Omental fat pad (tissue), 4 donors: ENCODE data around the gene SCYL2. TPM values are rescaled to one million over a fixed set of nuclear protein-coding genes. Genes with fewer than 3 reads are reported as not detected.

Source experiments
- ATAC-seq: fragments of 150-250 bp; one replicate; pipeline ENCODE4 v1.9.1; 2016; ENCODE audit warnings: mild to moderate bottlenecking, moderate library complexity; ENCODE audit not compliant: low FRiP score
- DNase-seq: peaks from one replicate; pipeline ENCODE4 v3.0.0-alpha.2; 2019; ENCODE audit warnings: low spot score
- small RNA-seq: library from RNA; depleted of rRNA; stranded (forward); fragments of <200 nt; gene quantifications from one replicate; pipeline ENCODE3, GENCODE V24; 2016
- total RNA-seq, 4 donors: library from RNA; depleted of rRNA; stranded (reverse); fragments of >200 nt; gene quantifications; one replicate each; pipeline ENCODE4 v1.1.0, GENCODE V29; 2016
- TF ChIP-seq, protein P1 (sequence below), 3 donors: fragments of 450-650 bp; IDR thresholded peaks; one replicate each; pipeline ENCODE4 v1.5.1; 2016 to 2017; ENCODE audit warnings: antibody characterized with exemption in 3 of 3, mild to moderate bottlenecking in 3 of 3, moderate library complexity in 2 of 3

SCYL2 gene
- total RNA-seq, 4 donors from 2014 or later = 30.1 to 42.6 (median 38.2) TPM

DNA sequence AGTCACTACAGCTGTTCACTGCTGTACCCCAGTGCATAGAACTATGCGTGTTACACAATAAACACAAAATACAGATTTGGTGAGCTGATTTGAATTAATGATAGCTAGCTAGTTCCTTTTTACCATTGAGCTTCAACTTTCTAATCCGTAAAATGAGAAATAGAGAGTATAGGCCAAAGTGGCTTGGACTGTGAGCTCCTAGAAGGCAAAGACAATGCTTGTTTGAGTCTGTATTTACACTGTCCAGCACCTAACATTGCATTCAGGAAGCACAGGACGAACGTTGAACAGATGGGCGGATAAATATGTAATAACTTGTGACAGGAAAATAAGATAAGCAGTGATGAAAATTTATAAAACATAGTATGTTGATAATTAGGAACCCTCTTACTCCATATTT, 121.4 kb downstream of the SCYL2 start:
- ATAC-seq (no peak), DNase-seq (no peak)
- TF ChIP-seq, protein P1, sequence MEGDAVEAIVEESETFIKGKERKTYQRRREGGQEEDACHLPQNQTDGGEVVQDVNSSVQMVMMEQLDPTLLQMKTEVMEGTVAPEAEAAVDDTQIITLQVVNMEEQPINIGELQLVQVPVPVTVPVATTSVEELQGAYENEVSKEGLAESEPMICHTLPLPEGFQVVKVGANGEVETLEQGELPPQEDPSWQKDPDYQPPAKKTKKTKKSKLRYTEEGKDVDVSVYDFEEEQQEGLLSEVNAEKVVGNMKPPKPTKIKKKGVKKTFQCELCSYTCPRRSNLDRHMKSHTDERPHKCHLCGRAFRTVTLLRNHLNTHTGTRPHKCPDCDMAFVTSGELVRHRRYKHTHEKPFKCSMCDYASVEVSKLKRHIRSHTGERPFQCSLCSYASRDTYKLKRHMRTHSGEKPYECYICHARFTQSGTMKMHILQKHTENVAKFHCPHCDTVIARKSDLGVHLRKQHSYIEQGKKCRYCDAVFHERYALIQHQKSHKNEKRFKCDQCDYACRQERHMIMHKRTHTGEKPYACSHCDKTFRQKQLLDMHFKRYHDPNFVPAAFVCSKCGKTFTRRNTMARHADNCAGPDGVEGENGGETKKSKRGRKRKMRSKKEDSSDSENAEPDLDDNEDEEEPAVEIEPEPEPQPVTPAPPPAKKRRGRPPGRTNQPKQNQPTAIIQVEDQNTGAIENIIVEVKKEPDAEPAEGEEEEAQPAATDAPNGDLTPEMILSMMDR (IDR thresholded peaks at IDR 0.05) = no peak

Small RNA genes within 50 kb of the gene (small RNA-seq; reads per million reads assigned to genes)
- not detected for gene RF00019

Other genes with a start within 250 kb of the SCYL2 start
- gene BLTP3B, start 124.3 kb upstream of the SCYL2 start, total RNA-seq = 10 to 100 TPM; 29.5 to 34.5 (median 33.9) TPM
- gene ACTR6, start 66.4 kb upstream of the SCYL2 start, total RNA-seq = 10 to 100 TPM in 3 of 4 donors, 1 to 10 TPM in 1; 9.5 to 14.3 (median 11.6) TPM
- gene DEPDC4, start 98 bp upstream of the SCYL2 start, total RNA-seq = not detected
- not detected for gene SLC17A8, start 89.9 kb downstream of the SCYL2 start, total RNA-seq
- gene NR1H4, start 206.7 kb downstream of the SCYL2 start, total RNA-seq = not detected